Ishikawa (cell line): ENCODE measurements around the gene HTRA3.
A peak's percentile ranks its signal among the peaks of the same experiment; 100 is the strongest.

Source experiments
- CEBPB ChIP-seq: IDR thresholded peaks from 2 replicates; pipeline ENCODE4 v1.6.1; 2012
- CREB1 ChIP-seq: IDR thresholded peaks from 2 replicates; pipeline ENCODE4 v1.6.1; 2012; ENCODE audit warnings: low read depth
- EGR1 ChIP-seq: IDR thresholded peaks from 2 replicates; pipeline ENCODE4 v1.6.1; 2012
- EP300 ChIP-seq: IDR thresholded peaks from 2 replicates; pipeline ENCODE4 v1.6.1; 2012; ENCODE audit warnings: borderline replicate concordance
- FOXM1 ChIP-seq: IDR thresholded peaks from 2 replicates; pipeline ENCODE4 v1.6.1; 2012; ENCODE audit warnings: low read depth, borderline replicate concordance
- MAX ChIP-seq: IDR thresholded peaks from 2 replicates; pipeline ENCODE4 v1.6.1; 2012
- NFIC ChIP-seq: IDR thresholded peaks from 2 replicates; pipeline ENCODE4 v1.6.1; 2012
- RAD21 ChIP-seq: IDR thresholded peaks from 2 replicates; pipeline ENCODE4 v1.6.1; 2012; ENCODE audit warnings: low read depth
- REST ChIP-seq: IDR thresholded peaks from 2 replicates; pipeline ENCODE4 v1.6.1; 2012; ENCODE audit warnings: low read depth, mild to moderate bottlenecking
- TAF1 ChIP-seq: IDR thresholded peaks from 2 replicates; pipeline ENCODE4 v1.6.1; 2012; ENCODE audit warnings: low read depth, mild to moderate bottlenecking
- TCF12 ChIP-seq: IDR thresholded peaks from 2 replicates; pipeline ENCODE4 v1.6.1; 2012; ENCODE audit warnings: low read depth
- TEAD4 ChIP-seq: IDR thresholded peaks from 2 replicates; pipeline ENCODE4 v1.6.1; 2012
- USF1 ChIP-seq: IDR thresholded peaks from 2 replicates; pipeline ENCODE4 v1.6.1; 2012
- YY1 ChIP-seq: IDR thresholded peaks from 2 replicates; pipeline ENCODE4 v1.6.1; 2012; ENCODE audit warnings: low read depth
- ZBTB7A ChIP-seq: IDR thresholded peaks from 2 replicates; pipeline ENCODE4 v1.6.1; 2012; ENCODE audit warnings: low read depth

Gene HTRA3

GRCh38 chr4:8238036-8238511, 31.5 kb upstream of the HTRA3 start:
- TF ChIP-seq EGR1 = no peak

- TF ChIP-seq CEBPB (no peak), RAD21 (peak; percentile 25; the same call in 1 of the 2 replicates)
Measured at GRCh38 chr4:8238515-8239053, 31.0 kb upstream of the HTRA3 start.

GRCh38 chr4:8239226-8239625, 30.3 kb upstream of the HTRA3 start:
- TF ChIP-seq USF1 = no peak
- TF ChIP-seq TEAD4 = no peak
- no peak for TF ChIP-seq TAF1
- TF ChIP-seq CREB1 = no peak
- TF ChIP-seq RAD21 = no peak
- no peak for TF ChIP-seq MAX
- no peak for TF ChIP-seq REST
- no peak for TF ChIP-seq EGR1
- TF ChIP-seq ZBTB7A = no peak
- no peak for TF ChIP-seq YY1
- TF ChIP-seq NFIC = no peak
- no peak for TF ChIP-seq TCF12
- TF ChIP-seq EP300 = no peak
- TF ChIP-seq CEBPB = no peak
- no peak for TF ChIP-seq FOXM1

- no peak for TF ChIP-seq USF1
- TF ChIP-seq TAF1 = no peak
- no peak for TF ChIP-seq RAD21
- no peak for TF ChIP-seq FOXM1
- TF ChIP-seq NFIC = no peak
- no peak for TF ChIP-seq TEAD4
- no peak for TF ChIP-seq ZBTB7A
- TF ChIP-seq TCF12 = no peak
- TF ChIP-seq EP300 = no peak
- TF ChIP-seq EGR1 = no peak
- no peak for TF ChIP-seq YY1
- no peak for TF ChIP-seq REST
Measured at GRCh38 chr4:8239661-8240060, 29.9 kb upstream of the HTRA3 start.

- TF ChIP-seq TAF1 = no peak
- TF ChIP-seq ZBTB7A = no peak
- TF ChIP-seq USF1 = no peak
- no peak for TF ChIP-seq FOXM1
- TF ChIP-seq REST = no peak
- TF ChIP-seq EP300 = no peak
- TF ChIP-seq MAX = no peak
- no peak for TF ChIP-seq RAD21
- no peak for TF ChIP-seq EGR1
- TF ChIP-seq YY1 = no peak
- no peak for TF ChIP-seq CEBPB
- TF ChIP-seq TCF12 = no peak
- no peak for TF ChIP-seq TEAD4
- TF ChIP-seq CREB1 = no peak
- no peak for TF ChIP-seq NFIC
Measured at GRCh38 chr4:8240211-8241041, 29.1 kb upstream of the HTRA3 start.
